Panc1 (cell line): ENCODE measurements around the gene GNPAT. TPM values are rescaled to one million over a fixed set of nuclear protein-coding genes. Genes with fewer than 3 reads are reported as not detected.

Experiments used
- ATAC-seq: fragments of 200-7000 bp; cut with Tn5 transposase; 2 replicates; pipeline ENCODE4 v1.9.1; 2020; ENCODE audit warnings: mild to moderate bottlenecking, moderate library complexity
- BruUV-seq: library from RNA; stranded (reverse); fragments of 400-500 nt; replicated peaks from 2 replicates; lab custom pipeline; 2021; lab: Mats Ljungman, UMichigan
- CTCF ChIA-PET: fragments of 300-600 bp; sonication (Branson Sonifier 250); formaldehyde crosslinking; loops from one replicate; lab custom pipeline; 2022; ENCODE audit warnings: antibody characterized with exemption; lab: Charles Lee
- POLR2A ChIA-PET: fragments of 300-600 bp; sonication (Branson Sonifier 250); formaldehyde crosslinking; loops from one replicate; lab custom pipeline; 2022; ENCODE audit warnings: antibody characterized with exemption; lab: Charles Lee
- DNase-seq: peaks from one replicate; pipeline ENCODE4 v3.0.0-alpha.2; 2010; ENCODE audit warnings: low read depth, low spot score
- H3K27ac ChIP-seq: 2 replicates; pipeline ENCODE4 v1.5.1; 2011; ENCODE audit warnings: mild to moderate bottlenecking, low read length, inconsistent platforms
- H3K27me3 ChIP-seq: fragments of 200-500 bp; sonication (Bioruptor generic); 2 replicates; pipeline ENCODE4 v1.6.0; 2014; ENCODE audit warnings: low read length, inconsistent platforms; ENCODE audit not compliant: control insufficient read depth, insufficient read depth
- H3K36me3 ChIP-seq: fragments of 200-500 bp; sonication (Bioruptor generic); 2 replicates; pipeline ENCODE4 v1.5.1; 2014; ENCODE audit warnings: inconsistent platforms, mild to moderate bottlenecking, low read length, moderate library complexity; ENCODE audit not compliant: control insufficient read depth, insufficient read depth
- H3K4me1 ChIP-seq: 2 replicates; pipeline ENCODE4 v1.5.1; 2011; ENCODE audit warnings: inconsistent platforms, mild to moderate bottlenecking, low read length, moderate library complexity; ENCODE audit not compliant: control insufficient read depth, insufficient read depth
- H3K4me3 ChIP-seq, 2 experiments: 2 replicates each; pipeline ENCODE4 v1.5.1; 2011 to 2012; ENCODE audit warnings: low read depth in 2 of 2, low read length in 2 of 2, mild to moderate bottlenecking in 2 of 2, inconsistent platforms in 1 of 2, moderate library complexity in 1 of 2
- H3K9me3 ChIP-seq: fragments of 200-500 bp; sonication (Bioruptor generic); 2 replicates; pipeline ENCODE4 v1.5.1; 2014; ENCODE audit warnings: low read depth, mild to moderate bottlenecking, inconsistent platforms, low read length, moderate library complexity; ENCODE audit not compliant: control insufficient read depth, insufficient read depth
- POLR2AphosphoS5 ChIP-seq: IDR thresholded peaks from 2 replicates; pipeline ENCODE4 v1.6.1; 2012; ENCODE audit warnings: mild to moderate bottlenecking, low read depth, low read length, moderate library complexity
- SIN3A ChIP-seq: IDR thresholded peaks from 2 replicates; pipeline ENCODE4 v1.6.1; 2012; ENCODE audit warnings: low read depth, mild to moderate bottlenecking, low read length, moderate library complexity, borderline replicate concordance; ENCODE audit not compliant: insufficient read depth
- TCF7L2 ChIP-seq: IDR thresholded peaks from 2 replicates; pipeline ENCODE4 v1.6.1; 2011; ENCODE audit warnings: mild to moderate bottlenecking, low read depth, low read length, inconsistent platforms
- in situ Hi-C: cut with HindIII; loops from 2 replicates; pipeline ENCODE4 v1.10.0; 2016; ENCODE audit warnings: low sequenced_read_pairs, low pct_unique_long_range_greater_than_20kb
- intact Hi-C: fragments of 100-400 bp; cut with micrococcal nuclease; formaldehyde crosslinking; loops from one replicate; pipeline ENCODE4 v1.10.0; 2022; ENCODE audit not compliant: unreplicated experiment
- total RNA-seq: library from RNA; stranded (reverse); gene quantifications from one replicate; pipeline ENCODE4 v1.2.1, GENCODE V29; 2021; ENCODE audit not compliant: unreplicated experiment
- TF ChIP-seq, protein P1 (sequence below): fragments of 450-650 bp; IDR thresholded peaks from 2 replicates; pipeline ENCODE4 v1.5.1; 2017; ENCODE audit warnings: mild to moderate bottlenecking
- TF ChIP-seq, protein P2 (sequence below), 2 experiments: IDR thresholded peaks; 2 replicates each; pipeline ENCODE4 v1.6.1; 2011 to 2012; ENCODE audit warnings: low read depth in 2 of 2, control low read depth in 1 of 2, low read length in 1 of 2, mild to moderate bottlenecking in 1 of 2, moderate library complexity in 1 of 2; ENCODE audit not compliant: insufficient read depth in 1 of 2

GNPAT gene
- total RNA-seq, 1 experiment from 2014 or later, result 42.5 TPM

- BruUV-seq, result no TSS peak
These were observed 54.9 kb downstream of the GNPAT start for GRCh38 chr1:231295938-231296337.

GRCh38 chr1:231301990-231302389 is 61.0 kb downstream of the GNPAT start:
- Histone ChIP-seq H3K27ac (no peak overlapping the region), H3K4me3 (no peak overlapping the region), H3K36me3 (no peaks in the 10 kb centered on the region), H3K27me3 (no peaks in the 10 kb centered on the region), H3K4me1 (no peaks in the 10 kb centered on the region), H3K9me3 (no peaks in the 10 kb centered on the region)
- no TSS peak for BruUV-seq
- ATAC-seq, result no peak
- ChIA-PET CTCF (no interaction called here), POLR2A (no interaction called here)
- TF ChIP-seq POLR2AphosphoS5, result no peak
- TF ChIP-seq, protein P1, sequence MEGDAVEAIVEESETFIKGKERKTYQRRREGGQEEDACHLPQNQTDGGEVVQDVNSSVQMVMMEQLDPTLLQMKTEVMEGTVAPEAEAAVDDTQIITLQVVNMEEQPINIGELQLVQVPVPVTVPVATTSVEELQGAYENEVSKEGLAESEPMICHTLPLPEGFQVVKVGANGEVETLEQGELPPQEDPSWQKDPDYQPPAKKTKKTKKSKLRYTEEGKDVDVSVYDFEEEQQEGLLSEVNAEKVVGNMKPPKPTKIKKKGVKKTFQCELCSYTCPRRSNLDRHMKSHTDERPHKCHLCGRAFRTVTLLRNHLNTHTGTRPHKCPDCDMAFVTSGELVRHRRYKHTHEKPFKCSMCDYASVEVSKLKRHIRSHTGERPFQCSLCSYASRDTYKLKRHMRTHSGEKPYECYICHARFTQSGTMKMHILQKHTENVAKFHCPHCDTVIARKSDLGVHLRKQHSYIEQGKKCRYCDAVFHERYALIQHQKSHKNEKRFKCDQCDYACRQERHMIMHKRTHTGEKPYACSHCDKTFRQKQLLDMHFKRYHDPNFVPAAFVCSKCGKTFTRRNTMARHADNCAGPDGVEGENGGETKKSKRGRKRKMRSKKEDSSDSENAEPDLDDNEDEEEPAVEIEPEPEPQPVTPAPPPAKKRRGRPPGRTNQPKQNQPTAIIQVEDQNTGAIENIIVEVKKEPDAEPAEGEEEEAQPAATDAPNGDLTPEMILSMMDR, result no peak
- TF ChIP-seq TCF7L2, result no peak
- TF ChIP-seq, protein P2, sequence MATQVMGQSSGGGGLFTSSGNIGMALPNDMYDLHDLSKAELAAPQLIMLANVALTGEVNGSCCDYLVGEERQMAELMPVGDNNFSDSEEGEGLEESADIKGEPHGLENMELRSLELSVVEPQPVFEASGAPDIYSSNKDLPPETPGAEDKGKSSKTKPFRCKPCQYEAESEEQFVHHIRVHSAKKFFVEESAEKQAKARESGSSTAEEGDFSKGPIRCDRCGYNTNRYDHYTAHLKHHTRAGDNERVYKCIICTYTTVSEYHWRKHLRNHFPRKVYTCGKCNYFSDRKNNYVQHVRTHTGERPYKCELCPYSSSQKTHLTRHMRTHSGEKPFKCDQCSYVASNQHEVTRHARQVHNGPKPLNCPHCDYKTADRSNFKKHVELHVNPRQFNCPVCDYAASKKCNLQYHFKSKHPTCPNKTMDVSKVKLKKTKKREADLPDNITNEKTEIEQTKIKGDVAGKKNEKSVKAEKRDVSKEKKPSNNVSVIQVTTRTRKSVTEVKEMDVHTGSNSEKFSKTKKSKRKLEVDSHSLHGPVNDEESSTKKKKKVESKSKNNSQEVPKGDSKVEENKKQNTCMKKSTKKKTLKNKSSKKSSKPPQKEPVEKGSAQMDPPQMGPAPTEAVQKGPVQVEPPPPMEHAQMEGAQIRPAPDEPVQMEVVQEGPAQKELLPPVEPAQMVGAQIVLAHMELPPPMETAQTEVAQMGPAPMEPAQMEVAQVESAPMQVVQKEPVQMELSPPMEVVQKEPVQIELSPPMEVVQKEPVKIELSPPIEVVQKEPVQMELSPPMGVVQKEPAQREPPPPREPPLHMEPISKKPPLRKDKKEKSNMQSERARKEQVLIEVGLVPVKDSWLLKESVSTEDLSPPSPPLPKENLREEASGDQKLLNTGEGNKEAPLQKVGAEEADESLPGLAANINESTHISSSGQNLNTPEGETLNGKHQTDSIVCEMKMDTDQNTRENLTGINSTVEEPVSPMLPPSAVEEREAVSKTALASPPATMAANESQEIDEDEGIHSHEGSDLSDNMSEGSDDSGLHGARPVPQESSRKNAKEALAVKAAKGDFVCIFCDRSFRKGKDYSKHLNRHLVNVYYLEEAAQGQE (IDR thresholded peaks at IDR 0.05; ENCODE audit: insufficient read depth in 1 of 2, low read depth in 2 of 2, low read length in 1 of 2), result no peak
- TF ChIP-seq SIN3A, result no peak
- intact Hi-C loops, result no loop called here
- in situ Hi-C loops, result no loop called here
- no peak for DNase-seq

More at GRCh38 chr1:231295938-231296337, 54.9 kb downstream of the GNPAT start:
- Histone ChIP-seq H3K36me3 (no peaks in the 10 kb centered on the region), H3K4me3 (no peak overlapping the region), H3K4me1 (no peaks in the 10 kb centered on the region), H3K27ac (no peak overlapping the region), H3K9me3 (no peaks in the 10 kb centered on the region), H3K27me3 (no peaks in the 10 kb centered on the region)
- in situ Hi-C loops (no loop called here), intact Hi-C loops (no loop called here)
- ATAC-seq, result no peak
- POLR2A ChIA-PET, result no interaction called here
- DNase-seq, result no peak
- CTCF ChIA-PET, result no interaction called here
- TF ChIP-seq POLR2AphosphoS5, result no peak
- TF ChIP-seq, protein P1, result no peak
